Activated CD4-positive, alpha-beta T cell treated with anti-CD3 and anti-CD28 coated beads for 24 hours (primary cell): ENCODE measurements around the gene ERICH3.

Experiments used
- DNase-seq, 2 donors: peaks; one replicate each; pipeline ENCODE4 v3.0.0-alpha.2; 2020; ENCODE audit warnings: low read depth in 2 of 2

The ERICH3 gene

GRCh38 chr1:74587888-74588287, 85.7 kb downstream of the ERICH3 start:
- no peak for DNase-seq

GRCh38 chr1:74586253-74586897, 87.2 kb downstream of the ERICH3 start:
- no peak for DNase-seq

GRCh38 chr1:74584185-74584584, 89.4 kb downstream of the ERICH3 start:
- DNase-seq = no peak

GRCh38 chr1:74583397-74583796, 90.2 kb downstream of the ERICH3 start:
- DNase-seq = no peak

GRCh38 chr1:74579425-74579824, 94.2 kb downstream of the ERICH3 start:
- DNase-seq = no peak

- no peak for DNase-seq
Observed at GRCh38 chr1:74578101-74578500, 95.5 kb downstream of the ERICH3 start.

- DNase-seq = no peak
Observed at GRCh38 chr1:74571891-74572290, 101.7 kb downstream of the ERICH3 start.

- no peak for DNase-seq
Observed at GRCh38 chr1:74571493-74571800, 102.1 kb downstream of the ERICH3 start.

- DNase-seq = no peak
Observed at GRCh38 chr1:74570797-74571492, 102.6 kb downstream of the ERICH3 start.

GRCh38 chr1:74549932-74550331, 123.7 kb downstream of the ERICH3 start:
- no peak for DNase-seq

- no peak for DNase-seq
Observed at GRCh38 chr1:74548961-74549750, 124.4 kb downstream of the ERICH3 start.

- no peak for DNase-seq
Observed at GRCh38 chr1:74545821-74546220, 127.8 kb downstream of the ERICH3 start.

GRCh38 chr1:74534241-74534640, 139.4 kb downstream of the ERICH3 start:
- no peak for DNase-seq

GRCh38 chr1:74531796-74532195, 141.8 kb downstream of the ERICH3 start:
- DNase-seq = no peak

- no peak for DNase-seq
Observed at GRCh38 chr1:74530892-74531291, 142.7 kb downstream of the ERICH3 start.

GRCh38 chr1:74528123-74528522, 145.5 kb downstream of the ERICH3 start:
- no peak for DNase-seq

- no peak for DNase-seq
Observed at GRCh38 chr1:74526708-74527107, 146.9 kb downstream of the ERICH3 start.

- no peak for DNase-seq
Observed at GRCh38 chr1:74523873-74524480, 149.6 kb downstream of the ERICH3 start.

GRCh38 chr1:74522148-74522547, 151.4 kb downstream of the ERICH3 start:
- no peak for DNase-seq
